NCI-H510A treated with DMSO at 0.1 percent for 48 hours (cell line): ENCODE data around the gene AURKA.

Experiments used
- DNase-seq: peaks from one replicate; lab custom pipeline; 2025; lab: John Stamatoyannopoulos, UW

Gene AURKA

DNA sequence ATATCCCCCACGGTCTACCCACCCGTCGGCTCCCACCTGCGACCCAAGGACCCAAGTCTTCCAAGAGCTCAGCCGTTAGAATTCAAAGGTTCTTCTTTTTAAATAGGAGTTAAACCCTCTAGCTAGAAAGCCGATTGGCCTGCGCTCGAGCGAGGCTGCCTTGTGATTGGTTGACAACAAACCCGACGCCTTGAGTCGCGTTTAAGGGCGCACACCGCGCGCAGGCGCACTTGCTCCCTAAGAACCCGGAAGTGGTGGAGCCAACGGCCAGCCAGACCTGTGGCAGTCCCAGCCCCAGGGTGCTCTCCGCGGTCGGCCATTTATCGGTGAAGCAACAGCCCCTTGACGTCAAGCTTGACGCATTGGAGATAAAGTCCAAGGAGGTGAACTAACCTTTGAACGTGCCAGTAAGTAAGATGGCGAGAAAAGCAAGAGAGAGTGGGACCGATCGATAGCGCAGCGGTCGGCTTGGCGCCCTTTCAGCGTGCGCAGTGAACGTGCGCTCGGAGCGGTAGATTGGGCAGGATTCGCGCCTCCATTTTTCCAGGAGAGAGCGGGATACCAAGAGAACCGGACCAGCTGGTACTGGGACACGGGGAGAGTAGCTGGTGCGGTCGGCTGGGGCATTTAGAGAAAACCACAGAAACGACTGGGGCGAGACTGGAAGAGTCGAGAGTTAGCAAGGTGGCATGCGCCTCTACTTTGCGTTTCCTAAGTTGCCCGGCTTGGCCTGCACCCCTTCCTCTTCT lies at the start of gene AURKA, which contains the start of gene CSTF1:
AURKA (minus strand) TSS at position 84 of the 749 bp plus-strand sequence. CDS start 4,018 bp downstream, outside the sequence.
CSTF1 (plus strand) TSS at position 514 of the 749 bp plus-strand sequence. CDS start 2,908 bp downstream, outside the sequence.
- DNase-seq: peak; percentile 97

DNA sequence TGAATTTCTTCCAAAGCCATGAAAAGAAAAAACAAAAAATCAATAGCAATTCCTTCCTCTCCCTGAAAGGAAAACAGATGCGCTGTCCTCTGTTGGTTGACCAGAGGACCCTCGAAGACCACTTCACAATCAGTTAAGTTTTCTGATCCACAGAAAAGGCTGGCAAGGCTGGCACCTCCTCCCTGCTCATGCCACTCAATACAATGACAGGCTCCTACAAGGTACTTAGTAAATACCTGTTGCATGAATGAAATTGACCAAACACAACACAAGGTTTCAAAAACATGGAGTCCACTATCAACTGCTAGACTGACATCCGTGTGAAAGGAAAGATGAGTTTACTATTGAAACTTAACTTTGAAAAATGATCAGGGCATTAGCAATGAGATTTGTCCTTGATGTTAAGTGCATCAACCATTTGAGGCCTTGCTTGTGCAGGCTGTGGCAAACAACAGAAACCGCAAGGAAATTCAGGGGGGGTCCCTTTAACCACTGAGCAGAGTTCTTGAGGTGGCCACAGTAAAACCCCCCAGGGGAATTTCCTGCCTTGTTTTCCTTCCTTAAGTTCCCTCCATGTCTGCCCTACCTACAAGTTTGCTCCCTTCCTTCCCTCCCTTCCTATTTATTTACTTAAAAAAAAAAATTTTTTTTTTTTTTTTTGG lies 48.5 kb upstream of the AURKA start:
- DNase-seq: no peak

DNA sequence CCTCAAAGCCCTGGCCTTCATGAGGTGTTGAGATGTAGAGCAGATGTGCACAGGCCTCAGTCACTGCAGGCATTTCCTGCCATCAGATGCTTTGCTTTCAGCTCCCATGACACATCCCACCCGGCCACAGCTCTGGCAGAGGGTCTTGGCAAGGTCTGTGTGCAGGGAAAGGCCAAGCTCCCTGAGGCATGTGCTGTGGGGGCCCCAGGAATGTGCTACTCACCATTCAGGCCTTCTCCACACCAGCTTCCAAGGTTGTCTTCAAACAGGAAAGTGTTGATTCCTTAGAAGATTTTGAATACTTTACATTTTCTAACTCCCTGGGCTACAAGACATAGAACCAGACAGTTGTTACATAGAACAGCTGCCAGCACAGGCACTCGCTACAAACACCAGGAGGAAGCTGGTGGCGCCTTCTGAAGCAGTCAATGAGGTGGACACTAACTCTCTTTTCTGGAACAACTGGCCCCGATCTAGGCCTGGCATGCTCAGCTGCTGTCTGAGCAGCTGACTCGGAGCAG lies 47.8 kb upstream of the AURKA start:
- no peak for DNase-seq

DNA sequence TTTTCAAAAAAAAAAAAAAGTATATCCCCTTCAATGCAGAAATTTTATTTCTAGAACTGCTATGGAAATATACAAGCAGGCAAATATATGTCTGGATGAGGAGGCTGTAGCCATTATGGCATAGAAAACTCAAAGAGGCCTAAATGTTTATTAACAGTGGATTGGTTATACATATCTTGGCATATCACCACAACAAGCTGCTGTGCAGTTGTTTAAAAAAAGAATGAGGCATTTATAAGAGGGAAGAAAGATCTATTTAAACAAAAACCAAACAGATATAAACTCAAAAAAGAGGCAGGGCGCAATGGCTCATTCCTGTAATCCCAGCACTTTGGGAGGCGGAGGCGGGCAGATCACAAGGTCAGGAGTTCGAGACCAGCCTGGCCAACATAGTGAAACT lies 46.3 kb upstream of the AURKA start:
- no peak for DNase-seq

DNA sequence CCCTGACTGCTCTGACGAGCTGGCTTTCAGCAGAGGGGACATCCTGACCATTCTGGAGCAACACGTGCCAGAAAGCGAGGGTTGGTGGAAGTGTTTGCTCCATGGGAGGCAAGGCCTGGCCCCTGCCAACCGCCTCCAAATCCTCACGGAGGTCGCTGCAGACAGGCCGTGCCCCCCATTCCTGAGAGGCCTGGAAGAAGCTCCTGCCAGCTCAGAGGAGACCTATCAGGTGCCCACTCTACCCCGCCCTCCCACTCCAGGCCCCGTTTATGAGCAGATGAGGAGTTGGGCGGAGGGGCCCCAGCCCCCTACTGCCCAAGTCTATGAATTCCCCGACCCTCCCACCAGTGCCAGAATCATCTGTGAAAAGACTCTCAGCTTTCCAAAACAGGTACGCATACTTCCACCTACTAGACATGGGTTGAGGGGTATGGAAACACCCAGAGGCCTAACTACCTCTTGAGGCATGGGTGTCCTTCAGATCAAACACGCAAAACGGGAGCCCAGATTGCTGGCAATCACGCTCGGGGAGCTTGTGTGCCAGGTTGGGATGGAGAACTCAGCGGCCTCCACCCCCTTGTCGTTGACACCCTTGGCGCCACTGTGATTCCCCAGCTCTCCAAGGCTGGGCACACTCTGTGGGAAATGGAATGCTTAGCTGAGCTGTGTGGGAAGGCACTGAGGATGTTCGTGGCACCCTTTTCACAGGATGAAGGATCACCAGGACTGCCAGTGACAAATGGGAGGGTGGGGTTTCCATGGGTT lies 45.4 kb upstream of the AURKA start:
- no peak for DNase-seq

DNA sequence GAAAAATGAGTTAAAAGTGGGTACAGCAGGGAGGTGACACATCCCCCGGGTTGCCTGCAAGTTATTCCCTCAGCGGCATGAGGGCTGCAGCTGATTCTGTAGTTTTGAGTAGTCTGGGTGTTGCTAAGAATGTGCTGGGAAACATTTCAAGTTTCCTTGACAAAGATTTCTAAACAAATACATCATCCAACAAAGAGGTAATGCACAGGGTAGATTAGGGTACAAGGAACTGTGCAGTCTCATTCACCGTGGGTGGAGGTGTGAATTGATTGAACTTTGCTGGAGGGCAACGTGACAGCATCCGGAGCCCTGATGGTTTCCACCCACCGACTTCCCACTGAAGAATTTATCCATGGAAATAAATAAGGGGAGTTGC lies 41.9 kb upstream of the AURKA start:
- no peak for DNase-seq

DNA sequence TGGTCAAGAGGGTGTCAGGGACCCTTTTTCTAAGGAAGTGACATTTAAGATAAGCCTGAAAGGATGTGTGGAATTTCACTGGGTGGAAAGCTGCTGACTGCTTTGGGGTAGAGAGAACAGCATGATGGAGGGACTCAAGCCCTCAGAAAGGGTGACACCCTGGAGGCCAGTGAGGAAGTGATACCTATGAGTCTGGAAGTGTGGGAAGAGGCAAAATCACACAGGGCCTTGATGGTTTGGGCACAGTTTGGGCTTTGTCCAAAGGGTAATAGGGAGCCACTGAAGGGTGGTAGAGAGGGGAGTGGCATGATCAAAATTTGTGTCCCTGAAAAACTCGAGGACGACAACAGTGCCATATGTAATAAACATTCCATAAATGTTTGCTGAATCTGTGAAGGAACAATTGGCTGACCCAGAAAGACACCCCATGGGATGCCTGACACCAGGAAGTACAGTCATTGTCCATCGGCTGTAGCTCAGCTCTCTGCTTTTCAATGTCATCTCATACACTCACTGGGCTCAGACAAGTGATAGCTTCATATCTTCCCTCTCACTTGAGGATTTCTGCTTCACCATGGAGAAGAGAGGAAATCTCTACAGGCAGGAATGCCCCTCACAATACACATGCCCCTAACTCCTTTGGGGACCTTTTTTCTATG lies 41.3 kb upstream of the AURKA start:
- DNase-seq: no peak

DNA sequence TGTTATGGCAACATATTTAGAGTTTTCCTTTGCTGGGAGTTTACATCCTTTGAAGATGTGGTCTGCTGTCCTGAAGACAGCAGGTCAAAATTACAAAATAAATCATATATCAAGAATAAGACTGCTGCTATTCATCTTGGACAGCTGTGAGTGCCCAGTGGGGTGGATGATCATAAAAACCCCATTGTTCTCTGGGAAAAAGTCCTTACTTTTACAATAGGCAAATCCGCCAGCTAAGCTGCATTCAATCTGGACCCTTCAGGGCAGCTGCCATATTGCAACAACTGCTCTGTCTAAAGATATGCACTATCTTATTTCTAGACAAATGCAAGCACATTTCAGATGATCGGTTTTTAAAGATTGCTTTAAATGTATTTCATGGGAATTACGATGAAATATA lies 39.5 kb upstream of the AURKA start:
- DNase-seq: no peak

DNA sequence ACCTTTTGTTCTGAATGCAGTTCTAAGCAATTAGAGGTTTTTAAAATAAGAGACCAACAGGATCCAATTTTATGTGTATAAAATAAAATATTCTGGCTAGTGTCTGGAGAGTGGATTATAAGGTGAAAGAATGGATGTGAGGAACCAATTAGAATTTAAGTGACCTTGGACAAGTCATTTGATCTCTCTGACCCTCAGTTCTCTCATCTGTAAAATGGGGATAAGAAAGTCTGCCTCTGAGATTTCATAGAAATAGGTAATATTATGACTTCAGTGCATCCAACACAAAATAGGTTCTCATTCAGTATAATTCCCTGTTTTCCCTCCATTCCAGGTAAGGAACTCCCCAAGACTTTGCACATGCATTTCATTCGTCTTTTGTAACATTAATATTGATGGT lies 38.9 kb upstream of the AURKA start:
- DNase-seq: no peak

DNA sequence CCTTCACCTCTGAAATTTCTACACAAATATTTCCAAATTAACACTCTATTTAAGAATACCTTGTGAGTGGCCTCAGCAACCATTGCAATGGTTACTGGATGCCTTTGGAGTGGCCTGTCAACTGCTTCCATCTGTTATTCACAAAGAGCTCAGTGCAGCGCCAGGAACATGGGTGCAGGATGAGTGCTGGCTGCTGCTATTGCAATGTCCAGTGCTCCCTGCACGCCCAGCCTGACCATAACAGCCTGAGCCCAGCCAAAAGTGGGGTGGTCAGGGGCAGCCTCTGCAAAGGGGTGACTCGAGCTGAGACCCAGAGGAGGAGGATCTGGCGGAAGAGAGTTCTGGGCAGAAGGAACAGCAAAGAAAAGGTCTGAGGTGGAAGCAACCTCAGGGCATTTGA lies 38.4 kb upstream of the AURKA start:
- DNase-seq: no peak

DNA sequence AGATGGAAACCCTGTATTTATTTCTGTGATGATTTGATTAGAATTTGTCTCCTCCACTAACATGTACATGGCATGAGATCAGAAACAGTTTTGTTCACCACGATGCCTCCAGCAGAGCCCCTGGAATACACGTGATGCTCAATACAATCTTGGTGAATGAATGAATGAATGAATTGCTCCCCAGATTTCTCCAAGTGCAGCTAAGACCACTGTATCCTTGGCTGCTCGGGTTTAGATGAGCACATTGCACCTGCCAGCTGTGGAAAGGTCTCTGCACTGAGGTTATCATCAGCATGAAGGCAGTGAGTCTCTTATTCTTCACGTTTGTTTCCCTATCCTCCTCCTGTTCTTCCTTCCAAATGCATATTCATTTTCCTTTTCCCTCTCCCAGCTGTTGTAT lies 37.9 kb upstream of the AURKA start:
- no peak for DNase-seq

DNA sequence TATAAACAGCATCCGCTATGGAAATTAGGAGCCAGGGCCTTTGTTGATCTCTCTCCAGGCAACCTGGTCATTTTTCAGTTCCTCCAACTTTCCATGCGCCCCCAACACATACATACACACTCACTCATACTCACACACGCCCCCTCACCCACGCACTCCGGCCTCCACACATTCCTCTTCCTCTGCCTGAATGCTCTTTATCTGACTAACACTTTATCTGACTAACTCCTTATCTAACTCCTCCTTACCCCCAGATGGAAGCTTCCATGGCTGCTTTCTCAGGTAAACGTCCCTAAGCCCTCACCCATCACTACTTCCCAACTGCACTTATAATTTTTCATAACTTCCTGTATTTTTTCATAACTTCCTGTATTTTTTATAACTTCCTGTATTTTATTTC lies 37.5 kb upstream of the AURKA start:
- no peak for DNase-seq

DNA sequence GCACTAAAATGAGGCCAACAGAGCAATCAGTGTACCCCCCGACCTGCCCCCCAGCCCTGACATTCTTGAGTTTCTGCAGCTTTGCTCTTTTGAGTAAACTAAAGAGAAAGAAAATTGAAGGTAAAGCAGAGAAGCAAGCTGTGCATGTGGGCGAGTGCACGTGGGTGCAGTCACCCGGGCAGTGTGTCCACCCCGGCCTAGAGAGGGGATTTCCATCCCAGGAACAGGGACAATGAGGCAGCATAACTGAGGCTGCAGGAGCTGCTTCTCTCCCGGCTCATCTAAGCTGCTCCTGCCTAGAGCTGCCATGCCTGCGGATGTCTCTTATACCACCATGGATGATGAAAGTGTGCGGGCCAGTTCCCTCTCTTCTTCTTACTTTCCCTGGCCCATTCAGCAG lies 36.9 kb upstream of the AURKA start:
- DNase-seq: no peak

DNA sequence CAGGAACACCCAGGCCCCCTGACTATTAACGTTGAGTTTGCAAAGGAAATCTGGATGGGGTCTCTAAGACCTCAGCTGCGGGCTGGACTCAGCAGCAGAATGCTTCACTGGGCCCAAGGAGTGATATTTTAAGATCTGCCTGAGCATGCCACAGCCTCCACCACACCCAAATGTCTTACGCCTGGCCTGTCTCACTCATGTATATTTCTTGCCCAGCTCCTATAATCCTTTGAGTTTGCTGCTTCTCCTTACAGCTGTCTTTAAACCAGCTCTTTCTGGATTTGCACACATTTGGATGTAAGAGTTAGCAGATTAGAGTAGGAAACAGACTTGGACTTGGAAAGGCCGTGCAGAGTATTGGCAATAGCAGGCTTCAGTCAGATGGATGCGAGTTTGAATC lies 36.4 kb upstream of the AURKA start:
- DNase-seq: no peak

DNA sequence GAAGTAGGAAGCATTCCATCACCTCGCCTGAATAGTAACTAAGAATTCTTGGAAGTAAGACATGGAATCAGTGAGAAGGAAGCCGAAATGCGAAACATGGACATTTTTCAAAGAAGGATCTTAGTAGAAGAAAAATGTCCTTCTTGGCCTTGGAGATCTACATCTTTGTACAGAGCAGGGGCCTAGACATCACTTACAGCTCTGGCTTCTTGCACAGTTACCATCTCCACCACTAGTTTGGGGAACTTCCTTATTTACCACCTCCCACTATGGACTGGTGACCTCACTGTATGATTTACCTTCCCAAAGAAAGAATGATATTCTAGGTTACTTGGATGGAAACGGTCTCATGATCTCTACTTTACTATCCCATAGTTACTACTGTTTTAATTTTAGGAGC lies 35.8 kb upstream of the AURKA start:
- DNase-seq: no peak

DNA sequence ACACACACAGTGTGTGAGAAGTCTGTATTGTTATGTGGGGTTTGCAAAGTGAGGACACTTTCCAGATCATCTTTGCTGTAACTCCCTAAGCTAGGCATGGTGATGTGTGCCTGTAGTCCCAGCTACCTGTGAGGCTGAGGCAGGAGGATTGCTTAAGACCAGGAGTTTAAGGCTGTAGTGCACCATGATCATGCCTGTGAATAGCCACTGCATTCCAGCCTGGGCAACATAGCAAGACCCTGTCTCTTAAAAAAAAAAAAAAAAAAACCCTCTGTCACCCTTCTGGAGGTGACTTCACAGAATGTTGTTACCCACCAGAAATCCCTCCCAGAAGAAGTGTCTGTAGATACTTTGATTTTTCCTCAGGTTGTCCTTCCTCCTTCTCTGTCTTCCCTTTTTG lies 34.9 kb upstream of the AURKA start:
- DNase-seq: no peak

DNA sequence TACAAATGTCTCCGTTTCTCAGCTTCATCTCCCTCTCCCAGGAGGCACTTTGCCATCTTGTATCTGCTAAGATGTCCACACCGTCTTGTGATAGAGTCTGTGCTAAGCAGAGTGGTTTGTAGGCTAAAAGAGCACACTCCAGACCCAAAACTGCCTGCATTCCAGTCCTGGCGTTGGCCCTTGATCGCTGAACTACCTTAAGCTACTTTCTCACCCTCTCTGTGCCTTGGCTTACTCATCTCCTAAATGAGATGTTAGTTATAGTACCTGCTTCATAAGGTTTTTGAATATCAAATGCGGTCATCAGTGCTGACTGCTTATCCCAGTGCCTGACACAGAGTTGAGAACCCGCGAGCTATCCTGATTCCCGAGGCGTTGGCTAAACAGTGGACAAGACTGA lies 34.0 kb upstream of the AURKA start:
- DNase-seq: no peak

DNA sequence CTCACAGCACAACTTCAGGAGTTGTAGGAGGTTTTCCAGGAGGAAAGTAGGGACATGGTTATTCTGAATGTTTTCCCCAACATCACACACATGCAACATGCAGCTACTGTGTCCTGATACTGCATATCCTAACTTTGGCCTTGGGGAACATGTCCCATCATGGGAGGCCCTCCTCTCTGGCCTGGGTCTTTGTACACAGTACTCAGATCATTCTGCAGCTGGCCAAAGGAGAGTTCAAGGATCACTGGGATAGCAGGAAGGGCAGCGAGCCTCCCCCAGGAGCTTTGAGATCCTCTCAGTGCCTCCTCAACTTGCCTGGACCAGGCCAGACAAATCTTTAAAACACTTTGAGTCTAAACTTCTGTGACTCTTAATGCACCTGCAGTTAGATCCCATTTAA lies 32.9 kb upstream of the AURKA start:
- DNase-seq: no peak

DNA sequence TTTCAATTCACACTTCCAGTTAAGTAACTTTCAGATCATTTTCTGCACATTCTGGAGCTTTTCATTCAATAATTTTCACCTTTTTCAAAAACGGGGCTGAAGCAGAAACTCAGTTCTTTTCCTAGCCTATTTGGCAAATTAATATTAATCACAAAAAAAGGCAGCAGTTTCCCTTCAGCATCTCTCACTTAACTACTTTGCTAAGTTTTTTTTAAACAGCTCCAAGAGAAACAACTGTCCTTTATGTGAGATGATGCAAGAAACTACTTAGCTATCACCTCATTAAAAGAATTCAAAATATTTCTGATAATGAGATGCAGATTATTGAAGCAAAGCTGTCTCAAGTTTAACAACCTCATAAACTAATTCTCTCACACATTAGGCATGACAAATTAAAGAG lies 31.9 kb upstream of the AURKA start:
- no peak for DNase-seq

DNA sequence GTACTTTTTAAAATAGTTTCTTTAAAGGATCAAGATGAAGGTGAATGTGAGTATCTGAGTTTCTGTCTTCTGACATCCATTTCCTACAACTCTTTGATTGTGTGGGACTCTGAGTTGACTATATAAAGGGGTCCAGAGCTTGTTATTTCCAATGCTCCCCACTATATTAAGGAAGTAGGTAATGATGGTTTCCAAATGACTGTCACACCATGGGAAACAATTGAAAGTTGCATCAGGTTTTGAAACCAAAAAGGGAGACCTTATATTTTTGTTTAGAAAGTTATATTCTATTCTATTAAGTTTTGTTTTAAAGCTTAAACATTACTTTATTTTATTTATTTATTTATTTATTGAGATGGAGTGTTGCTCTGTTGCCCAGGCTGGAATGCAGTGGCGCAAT lies 31.2 kb upstream of the AURKA start:
- no peak for DNase-seq

DNA sequence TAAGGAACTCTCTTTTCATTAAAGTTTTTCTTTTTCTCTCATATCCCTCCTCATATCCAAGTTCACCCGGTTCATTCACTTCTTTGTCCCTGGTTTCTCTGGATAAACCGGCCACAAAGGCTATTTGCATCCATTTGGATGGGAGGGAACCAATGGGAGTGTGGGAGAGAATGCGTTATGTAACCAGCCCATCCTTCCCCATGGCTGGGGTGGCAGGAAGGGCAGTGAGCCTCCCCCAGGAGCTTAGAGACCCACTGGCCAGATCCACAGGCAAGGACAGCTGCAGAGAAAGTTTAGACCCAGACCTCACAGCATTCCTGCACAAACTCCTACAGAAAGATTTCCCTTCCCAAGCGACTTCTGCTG lies 30.8 kb upstream of the AURKA start:
- no peak for DNase-seq

DNA sequence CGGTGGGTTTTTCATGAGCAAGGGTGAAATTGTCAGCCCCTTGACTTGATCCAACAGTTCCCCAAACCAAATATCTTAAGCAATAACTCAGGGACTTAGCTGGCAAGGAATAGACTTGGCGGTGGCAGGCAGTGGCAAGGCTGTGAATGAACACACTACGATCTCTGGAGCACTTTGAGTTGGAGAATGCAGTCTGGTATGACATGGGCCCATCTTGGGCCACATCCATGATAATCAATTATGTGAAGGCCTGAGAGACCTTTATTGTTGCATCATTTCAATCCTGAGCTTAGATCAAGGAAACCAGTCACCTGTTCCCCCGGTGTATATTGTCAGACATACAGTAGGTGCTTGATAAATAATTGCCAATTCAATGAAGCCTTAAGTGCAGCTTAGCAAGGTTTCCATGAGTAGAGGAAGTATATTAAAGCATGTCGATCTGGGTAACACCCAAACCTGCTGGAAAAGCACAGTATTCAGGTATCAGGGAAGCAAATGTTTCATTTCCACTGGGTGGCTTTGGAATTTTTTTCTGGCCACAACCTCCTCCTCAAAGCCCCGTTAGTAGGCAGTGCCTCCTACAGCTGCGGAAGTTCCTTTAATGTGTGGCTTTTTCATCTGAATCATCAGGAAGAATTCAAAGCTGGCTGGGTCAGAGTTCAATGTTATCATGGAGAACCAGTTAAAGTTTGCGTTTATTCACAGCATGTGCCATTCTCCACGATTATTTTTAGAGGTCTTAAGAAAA lies 30.2 kb upstream of the AURKA start:
- DNase-seq: no peak
